Astrocyte of the cerebellum (primary cell): ENCODE results near the gene PLAC1.

Experiments used
- DNase-seq: peaks from one replicate; pipeline ENCODE4 v3.0.0-alpha.2; 2011; ENCODE audit warnings: low read depth
- H3K4me3 ChIP-seq: 2 replicates; pipeline ENCODE4 v1.5.1; 2011; ENCODE audit warnings: mild to moderate bottlenecking, low read depth, low read length, moderate library complexity
- CTCF ChIP-seq: IDR thresholded peaks from 2 replicates; pipeline ENCODE4 v1.5.1; 2012; ENCODE audit warnings: low read length, low read depth, moderate library complexity, mild to moderate bottlenecking; ENCODE audit errors: missing control alignments
- in situ Hi-C: cut with HindIII; loops from 2 replicates; pipeline ENCODE4 v1.10.0; 2017; ENCODE audit warnings: low sequenced_read_pairs

The PLAC1 gene

GRCh38 chrX:134672101-134672500, 13.8 kb upstream of the PLAC1 start:
- no peak for TF ChIP-seq CTCF
- H3K4me3 ChIP-seq, result no peak overlapping the region
- in situ Hi-C loops, result no loop called here
- DNase-seq, result no peak

- H3K4me3 ChIP-seq, result no peak overlapping the region
- no peak for TF ChIP-seq CTCF
- no peak for DNase-seq
- in situ Hi-C loops, result no loop called here
Measured at GRCh38 chrX:134671294-134671693, 13.0 kb upstream of the PLAC1 start.

- no peak for DNase-seq
- in situ Hi-C loops, result no loop called here
- no peak for TF ChIP-seq CTCF
- H3K4me3 ChIP-seq, result no peak overlapping the region
Measured at GRCh38 chrX:134670134-134670924, 12.1 kb upstream of the PLAC1 start.

- in situ Hi-C loops, result no loop called here
- TF ChIP-seq CTCF, result no peak
- no peak for DNase-seq
- no peak overlapping the region for H3K4me3 ChIP-seq
Measured at GRCh38 chrX:134669378-134670098, 11.3 kb upstream of the PLAC1 start.

- no peak overlapping the region for H3K4me3 ChIP-seq
- no peak for TF ChIP-seq CTCF
- DNase-seq, result no peak
- in situ Hi-C loops, result no loop called here
Measured at GRCh38 chrX:134664202-134664601, 5.9 kb upstream of the PLAC1 start.

- in situ Hi-C loops, result no loop called here
- no peak for TF ChIP-seq CTCF
- no peak overlapping the region for H3K4me3 ChIP-seq
- no peak for DNase-seq
Measured at GRCh38 chrX:134661295-134661694, 3.0 kb upstream of the PLAC1 start.
